Retinal pigment epithelial cell (primary cell): ENCODE data around the gene GOT2.
A peak's percentile ranks its signal among the peaks of the same experiment; 100 is the strongest.
"Not testable (repeated sequence)": the region's sequence is repeated elsewhere in the genome, so short reads cannot be mapped to it uniquely, and the experiment has no call there.

ENCODE experiments used
- DNase-seq: peaks from one replicate; pipeline ENCODE4 v3.0.0-alpha.2; 2010; ENCODE audit warnings: low read depth
- H3K4me3 ChIP-seq: 2 replicates; pipeline ENCODE4 v1.5.1; 2011; ENCODE audit warnings: mild to moderate bottlenecking, low read length, control low read depth, moderate library complexity
- CTCF ChIP-seq: conservative IDR thresholded peaks from 2 replicates; pipeline ENCODE4 v1.5.1; 2011; ENCODE audit warnings: low read depth, low read length, control low read depth, inconsistent platforms

The GOT2 gene

GRCh38 chr16:58716468-58716867, 17.6 kb downstream of the GOT2 start:
- no peak overlapping the region for H3K4me3 ChIP-seq
- TF ChIP-seq CTCF = no peak
- no peak for DNase-seq

GRCh38 chr16:58713742-58714141, 20.4 kb downstream of the GOT2 start:
- no peak for DNase-seq
- H3K4me3 ChIP-seq = no peak overlapping the region
- no peak for TF ChIP-seq CTCF

GRCh38 chr16:58709333-58709732, 24.8 kb downstream of the GOT2 start:
- DNase-seq = no peak
- H3K4me3 ChIP-seq = no peak overlapping the region
- TF ChIP-seq CTCF = no peak

GRCh38 chr16:58699151-58699550, 35.0 kb downstream of the GOT2 start:
- TF ChIP-seq CTCF = no peak
- no peak overlapping the region for H3K4me3 ChIP-seq
- no peak for DNase-seq

GRCh38 chr16:58695368-58695767, 38.7 kb downstream of the GOT2 start:
- no peak for DNase-seq
- no peak overlapping the region for H3K4me3 ChIP-seq
- no peak for TF ChIP-seq CTCF

GRCh38 chr16:58692450-58692849, 41.7 kb downstream of the GOT2 start:
- no peak overlapping the region for H3K4me3 ChIP-seq
- DNase-seq = no peak
- no peak for TF ChIP-seq CTCF

- not testable (repeated sequence) for H3K4me3 ChIP-seq, DNase-seq
These were observed 47.0 kb downstream of the GOT2 start for GRCh38 chr16:58686985-58687706.

GRCh38 chr16:58685084-58685449, 49.0 kb downstream of the GOT2 start:
- peak overlapping the region; percentile 99 for H3K4me3 ChIP-seq
- no peak for TF ChIP-seq CTCF
- no peak for DNase-seq
